ENCODE measurements around the gene ITPR2.

Gene ITPR2

DNA sequence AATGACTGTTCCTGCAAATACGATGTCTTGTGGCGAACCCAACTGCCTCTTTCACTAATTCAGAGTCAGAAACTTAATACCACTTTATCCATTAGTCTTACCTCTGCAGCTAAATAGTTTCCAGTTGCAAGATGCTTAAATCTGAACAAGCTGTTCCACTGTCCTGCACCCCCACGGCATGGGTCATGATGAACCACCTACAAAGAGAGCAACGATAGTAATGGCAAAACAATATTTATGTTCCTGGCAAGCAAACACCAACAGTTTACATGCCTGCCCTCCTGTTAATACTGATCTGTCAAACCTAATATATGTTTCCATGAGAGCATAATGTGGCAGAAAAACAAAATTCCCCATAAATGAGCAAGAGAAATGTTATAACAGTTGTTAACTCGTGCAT is 121.9 kb downstream of the ITPR2 start:
- no peak for DNase-seq (ENCODE audit: extremely low read depth in 1 of 2, low read depth in 1 of 2)

DNA sequence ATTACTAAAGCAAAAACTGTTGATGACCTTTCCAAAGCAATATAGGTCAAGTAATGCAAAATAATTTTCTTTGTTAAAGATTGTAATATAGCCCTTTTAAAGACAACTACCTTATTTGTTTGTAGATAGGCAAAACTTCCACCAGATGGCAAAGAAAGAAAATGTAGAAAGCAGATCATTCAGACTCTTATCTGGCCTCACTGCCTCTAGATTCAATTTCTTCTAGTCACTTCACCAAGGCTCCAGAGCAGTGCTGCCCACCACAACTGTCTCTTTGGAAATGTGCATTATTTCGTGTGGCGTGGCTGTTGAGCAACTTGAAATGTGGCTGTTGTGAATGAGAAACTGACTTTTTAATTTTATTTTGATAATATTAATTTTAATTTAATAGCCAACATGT is 127.1 kb downstream of the ITPR2 start:
- no peak for DNase-seq (ENCODE audit: extremely low read depth in 1 of 2, low read depth in 1 of 2)

DNA sequence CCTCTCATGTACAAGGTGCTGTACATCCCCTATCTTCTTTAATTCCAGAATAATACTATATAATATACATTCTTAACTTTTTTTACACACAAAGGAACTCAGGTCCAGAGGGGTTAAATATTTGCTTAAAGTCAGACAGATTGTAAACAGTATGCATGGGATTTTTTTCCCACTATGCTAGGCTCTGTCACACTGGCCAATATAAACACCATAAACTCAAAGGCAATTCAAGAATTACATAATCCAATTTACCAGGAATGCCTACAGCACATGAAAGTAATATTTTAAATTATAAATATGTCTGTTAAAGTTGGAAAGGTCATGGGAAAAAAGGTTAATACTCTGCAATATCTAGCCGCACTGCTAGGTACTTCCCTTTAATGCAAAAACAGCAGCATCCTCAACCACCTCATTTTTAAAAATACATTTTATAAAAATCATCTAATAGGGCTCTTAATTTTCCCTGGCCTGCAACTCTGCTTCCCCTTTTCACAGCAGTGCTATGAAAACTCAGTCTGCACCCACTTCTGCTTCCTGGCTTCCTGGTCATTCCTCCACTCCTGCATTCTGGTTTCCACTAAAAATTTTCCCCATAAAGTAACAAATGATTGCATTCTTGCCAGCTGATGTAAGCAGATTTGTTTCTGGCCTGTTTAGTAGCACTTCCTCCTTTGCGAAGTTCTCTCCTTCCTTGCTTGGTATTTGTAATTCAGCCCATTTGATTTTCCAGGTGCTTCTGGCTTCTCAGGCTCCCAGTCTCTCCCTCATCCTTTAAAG is 128.1 kb downstream of the ITPR2 start:
- DNase-seq (ENCODE audit: extremely low read depth in 1 of 2, low read depth in 1 of 2) = no peak

DNA sequence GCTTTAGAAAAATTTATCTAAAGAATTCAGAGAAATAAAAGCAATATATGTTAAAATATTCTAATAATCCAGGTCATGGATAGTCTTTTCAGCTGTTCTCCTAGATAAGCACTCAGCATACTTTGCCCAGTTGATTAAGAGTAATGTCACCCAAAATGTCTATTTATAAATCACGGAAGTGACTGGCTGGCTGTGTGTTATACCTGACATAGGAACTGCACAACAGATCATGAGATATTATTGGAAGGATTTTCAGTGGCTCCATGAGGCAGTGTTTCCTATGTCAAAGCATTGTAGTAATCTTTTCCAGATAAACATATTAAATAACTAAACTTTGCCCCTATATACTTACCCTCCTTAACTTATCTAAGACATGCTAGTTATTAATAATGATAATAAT is 128.8 kb downstream of the ITPR2 start:
- no peak for DNase-seq (ENCODE audit: extremely low read depth in 1 of 2, low read depth in 1 of 2)

DNA sequence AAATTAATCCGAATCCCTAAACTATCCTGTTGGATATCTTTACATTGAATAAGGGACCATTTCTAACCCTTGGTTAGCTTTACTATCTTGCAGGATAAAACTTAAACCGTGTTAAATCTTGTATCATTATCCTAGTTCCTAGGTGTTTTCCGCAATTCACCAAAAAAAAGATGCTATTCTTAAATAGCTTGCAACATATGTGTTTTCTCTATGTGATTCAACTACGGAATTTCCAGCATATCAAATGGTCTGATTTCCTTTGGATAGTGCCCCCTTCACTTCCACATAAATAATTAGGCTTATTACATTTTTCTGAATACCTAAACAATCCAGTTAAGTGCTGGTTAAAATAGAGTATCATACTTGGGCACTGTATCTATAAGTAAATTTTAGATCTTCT is 130.3 kb downstream of the ITPR2 start:
- DNase-seq (ENCODE audit: extremely low read depth in 1 of 2, low read depth in 1 of 2) = no peak

DNA sequence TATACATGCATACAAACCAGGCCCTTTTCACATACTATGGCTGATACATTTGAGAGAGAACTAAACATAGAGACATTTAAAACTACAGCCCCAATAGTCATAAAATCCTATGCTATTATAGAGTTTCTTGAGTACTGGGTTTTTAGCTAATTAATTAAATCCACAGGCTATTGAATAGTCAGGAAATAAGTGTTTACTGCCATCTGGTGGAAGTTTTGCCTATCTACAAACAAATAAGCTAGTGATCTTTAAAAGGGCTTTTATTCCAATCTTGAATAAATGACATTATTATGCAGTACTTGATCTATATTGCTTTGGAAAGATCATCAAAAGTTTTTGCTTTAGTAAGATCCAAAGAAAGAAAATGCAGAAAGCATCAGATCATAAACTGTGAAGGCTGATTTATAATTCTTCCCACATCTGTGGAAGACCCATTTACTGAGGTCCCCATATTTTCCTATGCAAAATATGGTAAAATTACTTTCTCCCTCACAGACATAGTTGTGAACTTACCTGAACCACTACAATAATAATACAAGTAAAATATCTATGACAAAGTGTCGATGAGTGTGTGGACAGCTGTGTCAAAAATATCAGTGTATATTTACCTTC is 131.3 kb downstream of the ITPR2 start:
- DNase-seq (ENCODE audit: extremely low read depth in 1 of 2, low read depth in 1 of 2) = no peak

DNA sequence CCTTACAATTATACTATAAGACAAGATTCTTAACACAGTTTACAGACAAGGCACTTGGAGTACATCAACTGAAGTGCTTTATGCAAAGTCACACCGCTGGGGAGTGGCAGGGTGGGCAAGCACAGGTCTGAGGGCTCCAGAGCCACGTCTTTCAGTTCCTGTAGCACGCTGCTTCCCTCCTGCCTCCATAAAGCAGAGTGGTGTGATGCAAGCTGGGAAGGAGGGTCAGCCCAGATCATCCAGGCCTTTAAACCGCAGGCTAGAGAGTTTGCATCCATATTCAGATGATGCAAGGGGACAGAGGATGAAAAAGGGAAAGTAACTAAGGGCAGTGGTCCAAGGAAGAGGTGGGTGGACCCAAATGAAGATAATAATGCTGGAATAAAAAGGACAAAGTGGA is 132.6 kb downstream of the ITPR2 start:
- no peak for DNase-seq (ENCODE audit: extremely low read depth in 1 of 2, low read depth in 1 of 2)

DNA sequence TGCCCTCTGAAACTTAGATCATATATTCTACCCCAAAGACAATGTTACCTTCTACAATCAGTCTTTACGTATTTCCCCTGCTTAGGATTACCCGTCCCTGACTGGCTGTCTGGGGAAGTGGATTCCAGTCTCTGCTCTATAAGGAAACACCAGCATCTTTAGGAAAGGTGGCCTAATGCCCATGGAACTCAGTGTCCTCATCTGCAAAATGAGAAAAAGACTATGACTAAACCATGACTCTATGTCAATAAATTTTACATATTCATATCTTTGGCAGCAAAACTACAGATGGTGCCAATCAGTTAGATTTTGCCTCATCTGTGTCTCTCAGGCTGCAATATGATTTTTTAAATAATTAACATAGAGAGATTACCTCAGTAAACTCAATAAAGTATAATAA is 133.8 kb downstream of the ITPR2 start:
- DNase-seq (ENCODE audit: extremely low read depth in 1 of 2, low read depth in 1 of 2) = no peak

DNA sequence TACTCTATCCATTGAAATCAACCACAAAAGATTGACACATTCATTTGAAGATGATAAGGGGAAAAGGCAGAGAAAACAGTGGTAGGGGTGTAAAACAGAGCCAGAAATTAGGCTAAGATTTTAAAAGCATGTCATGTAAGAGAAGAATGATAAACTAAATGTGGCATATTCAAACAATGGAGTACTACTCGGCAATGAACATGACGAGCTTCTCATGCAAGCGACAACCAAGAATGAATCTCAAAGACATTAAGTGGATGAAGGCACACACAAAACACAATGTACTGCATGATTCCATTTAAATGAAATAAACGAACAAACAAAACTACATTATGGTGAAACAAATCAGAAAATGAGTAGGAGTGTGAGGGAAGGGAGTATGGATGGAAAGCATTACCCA is 134.8 kb downstream of the ITPR2 start:
- no peak for DNase-seq (ENCODE audit: extremely low read depth in 1 of 2, low read depth in 1 of 2)

DNA sequence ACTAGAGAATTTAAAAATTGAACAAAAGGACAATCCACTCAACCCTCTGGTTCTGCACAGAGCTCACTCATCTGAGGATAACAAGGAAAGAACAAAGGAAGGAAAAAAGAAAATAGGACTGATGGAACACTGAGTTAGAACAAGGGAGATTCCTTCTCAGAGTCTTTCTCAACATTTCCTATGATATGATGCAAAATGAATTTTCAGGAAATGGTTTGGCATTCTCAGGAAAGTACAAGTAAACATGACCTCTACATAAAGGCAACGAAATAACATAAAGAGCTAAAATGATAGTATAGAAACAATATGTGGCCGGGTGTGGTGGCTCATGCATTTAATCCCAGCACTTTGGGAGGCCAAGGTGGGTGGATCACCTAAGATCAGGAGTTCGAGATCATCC is 135.8 kb downstream of the ITPR2 start:
- DNase-seq (ENCODE audit: extremely low read depth in 1 of 2, low read depth in 1 of 2) = no peak

DNA sequence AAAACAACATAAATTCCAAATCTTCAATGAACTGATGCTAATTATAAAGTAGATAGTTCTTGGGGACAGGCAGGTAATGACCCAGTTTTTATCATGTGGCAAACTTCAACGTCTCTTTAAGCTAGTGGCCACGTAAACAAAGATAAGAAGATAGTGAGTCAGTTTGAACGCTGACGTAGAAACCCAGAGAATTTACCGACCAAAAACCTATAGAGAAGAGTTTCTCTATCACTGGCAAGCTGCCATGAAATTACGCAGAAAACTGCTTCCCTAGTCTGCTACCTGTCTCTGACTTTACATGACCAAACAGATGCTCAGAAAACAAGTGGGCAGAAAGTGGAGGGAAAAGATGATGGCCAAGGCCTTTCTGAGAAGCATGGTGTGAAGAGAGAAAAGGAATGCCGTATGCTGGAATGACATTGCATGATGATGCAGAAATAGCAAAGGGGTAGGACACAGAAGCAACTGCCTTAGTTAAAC is 136.3 kb downstream of the ITPR2 start:
- no peak for DNase-seq (ENCODE audit: extremely low read depth in 1 of 2, low read depth in 1 of 2)

DNA sequence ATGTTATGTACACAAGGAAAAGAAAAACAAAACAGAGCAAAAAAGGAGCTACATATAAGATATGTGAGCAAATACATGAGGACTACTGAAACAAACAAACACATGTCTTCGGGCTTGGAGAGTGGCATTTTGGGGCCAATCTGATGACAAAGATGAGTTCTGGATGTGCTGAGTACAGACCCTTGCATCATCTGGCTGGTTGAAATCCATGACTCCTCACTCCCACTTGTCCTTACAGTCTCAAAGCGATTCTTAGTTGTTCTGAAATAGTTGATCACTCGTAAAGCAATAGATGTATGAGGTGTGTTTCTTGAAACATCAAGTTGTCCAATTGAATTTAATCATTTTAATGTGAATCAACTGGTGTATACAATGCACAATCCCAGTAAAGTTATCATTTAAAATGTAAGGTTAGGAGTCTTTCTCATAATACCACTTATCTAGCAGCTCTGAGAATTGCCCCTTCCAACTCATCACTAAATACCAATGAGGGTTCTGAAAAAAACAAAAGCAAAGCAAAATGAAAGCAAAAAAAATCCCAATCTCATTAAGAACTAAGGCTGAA is 136.9 kb downstream of the ITPR2 start:
- DNase-seq (ENCODE audit: extremely low read depth in 1 of 2, low read depth in 1 of 2) = no peak

DNA sequence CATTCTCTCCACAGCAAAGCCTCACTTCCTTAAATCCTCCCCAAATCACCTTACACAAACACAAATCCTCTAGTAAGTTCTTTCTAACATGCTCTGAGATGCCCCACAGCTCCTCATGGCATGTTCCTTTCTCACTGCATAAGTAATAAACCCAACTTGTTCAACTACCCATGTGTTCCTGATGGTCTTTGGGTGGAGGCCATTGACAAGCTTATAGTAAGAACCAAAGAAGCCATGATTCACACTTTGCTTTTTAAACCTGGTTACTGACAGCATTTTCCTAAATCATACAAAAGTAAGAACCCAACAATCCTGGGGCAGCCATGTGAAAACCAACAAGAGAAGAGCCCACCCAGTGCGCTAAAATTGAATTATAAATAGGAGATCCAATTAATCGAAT is 138.6 kb downstream of the ITPR2 start:
- no peak for DNase-seq (ENCODE audit: extremely low read depth in 1 of 2, low read depth in 1 of 2)

DNA sequence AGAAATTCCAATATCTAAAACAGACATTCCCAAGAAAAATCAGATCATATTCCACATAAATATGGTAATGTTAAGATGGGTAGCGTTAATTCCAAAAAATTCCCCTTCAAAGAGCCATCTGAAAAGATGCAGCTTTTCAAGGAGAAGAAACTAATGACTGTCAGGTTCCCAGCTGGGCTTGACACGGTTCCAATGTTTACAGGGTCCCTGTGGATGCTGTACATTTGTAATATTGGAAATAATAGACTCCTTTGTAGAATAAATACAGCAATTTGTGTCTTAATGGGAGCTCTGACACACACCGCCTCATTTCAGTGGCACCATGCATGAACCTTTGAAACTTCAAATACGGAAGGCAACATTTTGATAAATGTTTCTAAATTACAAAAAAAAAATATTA is 140.6 kb downstream of the ITPR2 start:
- no peak for DNase-seq (ENCODE audit: extremely low read depth in 1 of 2, low read depth in 1 of 2)

DNA sequence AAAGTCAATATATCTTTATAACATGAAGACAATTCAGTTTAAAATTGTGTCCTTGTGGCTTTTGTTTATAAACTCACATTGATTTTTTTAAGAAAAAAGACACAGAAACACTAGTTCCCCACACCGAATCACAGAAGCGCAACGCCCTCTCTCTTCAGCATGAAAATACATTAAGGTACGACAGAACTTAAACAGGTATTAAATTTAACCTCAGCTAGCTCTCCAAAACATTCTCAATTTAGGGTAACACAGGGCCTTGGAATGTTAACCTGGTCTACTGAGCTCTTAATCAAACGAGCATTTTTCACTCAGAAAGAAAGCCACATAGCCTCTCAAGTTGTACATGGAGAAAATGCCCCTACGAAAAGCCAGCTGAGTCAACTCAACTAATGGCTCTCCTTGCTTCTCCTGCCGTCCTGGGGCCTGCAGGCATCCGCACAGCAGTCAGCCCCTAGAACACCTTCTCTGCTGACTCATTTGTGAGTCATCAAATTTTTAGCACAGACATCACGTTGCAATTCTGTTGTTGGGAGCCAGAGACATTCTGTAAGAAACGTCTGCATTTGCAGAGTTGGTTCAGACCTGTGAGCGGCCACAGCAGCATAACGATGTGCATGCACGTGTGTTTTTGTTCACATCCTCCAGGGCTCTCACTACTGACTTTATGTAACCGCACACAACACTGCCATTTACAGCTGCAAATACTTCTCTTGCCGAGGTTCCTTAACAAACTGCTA is 141.6 kb downstream of the ITPR2 start:
- no peak for DNase-seq (ENCODE audit: extremely low read depth in 1 of 2, low read depth in 1 of 2)

DNA sequence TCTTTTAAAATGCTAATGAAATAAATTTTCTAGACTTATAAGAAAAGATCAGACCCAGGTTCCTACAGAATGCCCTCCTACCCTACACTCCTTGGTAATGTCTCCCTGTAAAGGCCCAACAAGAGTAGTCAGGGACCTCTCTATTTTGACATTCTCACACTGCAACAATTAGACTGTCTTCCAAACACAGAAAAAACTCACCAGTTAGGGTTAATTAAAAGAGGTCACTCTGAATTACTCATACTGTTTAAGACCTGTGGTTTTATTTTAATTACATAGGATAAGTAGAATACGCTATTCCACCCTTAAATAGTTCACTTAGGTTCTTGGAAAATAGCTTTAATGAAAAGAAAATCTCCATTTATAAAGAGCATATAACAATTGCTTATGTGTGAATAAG is 142.4 kb downstream of the ITPR2 start:
- no peak for DNase-seq (ENCODE audit: extremely low read depth in 1 of 2, low read depth in 1 of 2)

DNA sequence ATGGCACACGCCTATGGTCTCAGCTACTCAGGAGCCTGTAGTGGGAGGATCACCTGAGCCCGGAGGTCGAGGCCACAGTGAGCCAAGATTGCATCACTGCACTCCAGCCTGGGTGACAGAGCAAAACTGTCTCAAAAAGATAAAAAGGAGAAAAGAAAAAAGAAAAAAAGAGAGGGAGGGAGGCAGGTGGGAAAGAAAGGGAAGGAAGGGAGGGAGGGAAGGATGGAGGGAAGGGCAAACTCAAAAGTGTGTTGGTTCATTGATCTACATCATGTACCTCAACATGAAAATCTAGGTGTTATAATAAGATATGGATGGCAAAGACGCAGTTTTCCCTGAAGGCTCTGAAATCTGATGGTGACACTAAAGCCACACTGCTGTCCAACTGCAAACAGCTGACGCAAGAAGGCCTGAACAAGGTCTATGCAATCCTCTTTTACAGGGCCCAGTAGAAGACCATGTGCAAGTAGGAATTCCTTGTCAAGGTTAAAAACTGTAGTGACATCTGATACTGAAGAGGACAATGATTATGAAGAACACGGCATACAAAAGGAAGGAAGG is 143.6 kb downstream of the ITPR2 start:
- no peak for DNase-seq (ENCODE audit: extremely low read depth in 1 of 2, low read depth in 1 of 2)

DNA sequence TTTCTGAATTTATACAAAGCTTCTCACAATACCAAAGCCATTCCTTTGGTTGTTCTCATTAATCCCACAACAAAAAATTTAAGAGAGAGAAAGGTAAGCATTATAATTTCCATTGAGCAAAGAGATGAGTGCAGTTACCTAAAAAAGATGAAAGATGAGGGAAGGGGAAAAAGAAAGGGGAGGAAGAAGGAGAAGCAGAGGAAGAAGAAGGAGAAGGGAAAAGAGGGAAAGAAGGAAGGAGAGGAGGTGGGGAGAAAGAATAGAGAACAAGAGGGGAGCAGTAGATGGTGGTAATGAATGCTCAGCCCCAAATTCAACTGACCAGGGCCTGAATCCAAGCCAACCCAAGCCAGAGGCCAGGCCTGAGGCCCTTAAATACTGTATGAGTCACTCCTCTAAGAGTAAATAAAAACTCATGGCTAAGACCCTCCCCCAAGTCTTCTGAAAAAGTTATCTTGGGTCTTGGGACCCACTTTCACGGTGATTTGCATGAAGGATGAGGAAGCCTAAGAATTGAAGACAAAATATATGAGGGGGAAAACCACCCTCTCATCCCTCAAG is 144.6 kb downstream of the ITPR2 start:
- DNase-seq (ENCODE audit: extremely low read depth in 1 of 2, low read depth in 1 of 2) = no peak

DNA sequence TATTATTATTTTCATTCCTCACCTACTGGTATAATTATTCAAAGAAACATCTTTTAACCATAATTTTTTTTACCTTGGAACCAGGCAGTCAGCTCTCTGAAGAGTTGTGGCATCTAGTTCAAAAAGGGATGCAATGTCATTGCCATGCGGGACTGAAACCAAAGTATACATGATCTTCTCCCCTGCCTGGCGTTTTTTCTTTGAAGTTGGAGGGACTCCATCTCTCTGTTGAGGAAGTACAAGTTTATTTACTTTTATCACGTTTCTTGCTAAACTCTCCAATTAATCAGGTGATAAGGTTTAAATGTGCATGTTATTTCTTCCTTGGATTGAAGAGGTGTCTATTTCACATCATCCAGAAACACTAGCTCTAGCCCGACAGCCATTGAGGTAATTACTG is 146.6 kb downstream of the ITPR2 start:
- no peak for DNase-seq (ENCODE audit: extremely low read depth in 1 of 2, low read depth in 1 of 2)

DNA sequence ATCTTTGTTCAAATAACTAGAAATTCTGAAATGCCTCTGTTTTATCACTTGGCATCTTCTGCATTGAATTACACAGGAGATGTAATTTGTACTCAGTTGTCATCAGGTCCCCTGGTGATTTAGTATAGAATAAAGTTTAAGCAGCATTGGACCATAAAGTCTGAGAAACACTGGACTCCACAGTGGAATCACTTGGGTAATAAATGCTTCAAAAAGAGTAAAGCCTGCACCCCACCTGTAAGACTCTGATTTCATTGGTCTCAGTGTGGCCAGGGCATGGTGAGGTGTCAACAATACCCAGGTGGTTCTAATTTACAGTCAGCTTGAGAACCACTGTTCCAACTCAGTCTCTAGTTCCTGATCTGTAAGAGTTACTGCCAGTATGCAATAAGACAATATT is 148.9 kb downstream of the ITPR2 start:
- no peak for DNase-seq (ENCODE audit: extremely low read depth in 1 of 2, low read depth in 1 of 2)

DNA sequence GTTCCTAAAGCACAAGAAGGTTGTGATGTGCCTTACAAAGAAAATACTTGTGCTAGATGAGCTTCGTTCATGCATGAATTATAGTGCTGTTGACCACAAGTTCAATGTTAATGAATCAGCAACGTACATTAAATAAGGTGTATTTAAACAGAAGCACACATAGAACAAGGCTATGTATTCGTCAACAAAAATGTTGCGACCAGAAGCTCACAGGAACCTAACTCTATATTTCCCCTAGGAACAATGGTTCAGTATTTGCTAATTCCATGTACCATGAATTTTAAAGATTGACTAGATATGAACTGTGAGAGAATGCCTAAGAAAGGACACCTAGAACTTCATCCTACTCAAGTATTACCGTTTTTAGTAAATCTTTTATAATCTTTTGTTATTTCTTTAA is 149.6 kb downstream of the ITPR2 start:
- DNase-seq (ENCODE audit: extremely low read depth in 1 of 2, low read depth in 1 of 2) = no peak

All from stimulated activated CD8-positive, alpha-beta memory T cell treated with anti-CD3 and anti-CD28 coated beads, Interleukin-7, amount 100 ng/mL, for 48 hours (primary cell).